Head of caudate nucleus (tissue), 42 donors: Measurements from ENCODE around the gene INCENP.
A peak's percentile ranks its signal among the peaks of the same experiment; 100 is the strongest.

ENCODE experiments used
- DNase-seq, 42 donors: peaks; one replicate each; pipeline versions ENCODE4 v3.0.0 to v3.0.0-alpha.2; 2020 to 2021; ENCODE audit warnings: mixed read lengths in 7 of 42
- intact Hi-C: fragments of 100-400 bp; cut with DNase I; formaldehyde crosslinking; loops from one replicate; pipeline ENCODE4 v1.15.0; 2022

INCENP gene

DNA sequence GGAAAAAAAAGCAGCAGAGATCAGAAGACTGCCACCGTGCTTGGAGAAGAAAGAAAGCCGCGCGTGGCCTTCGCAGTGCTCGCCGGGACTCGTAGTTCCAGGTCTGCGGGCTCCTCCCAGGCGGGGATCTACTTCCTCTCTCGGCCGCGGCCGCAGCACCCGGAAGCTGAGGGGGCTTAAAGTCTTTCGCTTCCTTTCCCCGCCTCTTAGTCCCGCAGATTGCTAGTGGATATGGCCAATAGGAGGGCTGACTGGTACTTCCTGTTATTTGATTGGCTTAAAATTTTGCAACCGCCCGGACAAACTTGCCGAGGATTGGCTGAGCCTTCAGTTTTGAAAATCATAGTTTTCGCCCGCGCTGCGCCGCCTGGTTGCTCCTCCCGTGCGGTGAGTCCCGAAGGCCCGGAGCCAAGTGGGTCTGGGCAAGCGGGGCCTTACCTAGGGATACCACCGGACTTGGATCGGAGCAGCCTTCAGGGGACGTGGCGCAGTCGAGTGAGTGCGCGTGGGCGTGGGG, at the start of gene INCENP:
Gene INCENP, plus strand, starts transcription at position 343 of the 517 bp plus-strand sequence. CDS start 4,151 bp downstream, outside the sequence.
- peak; percentile 92 to 99 (median 98) for DNase-seq
- intact Hi-C loops = no loop called here

DNA sequence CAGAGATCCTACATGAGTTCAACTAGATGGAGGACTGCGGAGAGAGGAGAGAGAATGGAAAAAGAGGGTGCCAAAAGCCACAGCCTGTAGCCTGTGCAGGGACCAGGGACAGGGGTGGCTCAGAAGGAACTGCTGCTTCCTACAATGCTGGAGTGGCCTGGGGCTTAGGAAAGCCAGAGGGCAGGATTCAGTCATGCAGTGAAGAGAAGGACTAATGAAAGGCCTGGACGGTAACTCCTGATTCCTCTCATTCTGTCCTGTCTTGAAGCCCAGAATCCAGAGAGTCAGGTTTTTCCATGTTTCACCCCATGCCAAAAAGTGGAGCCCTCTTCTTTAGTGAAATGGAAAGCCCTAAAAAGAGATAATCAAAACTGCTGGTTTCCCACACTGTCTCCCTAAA, 48.4 kb upstream of the INCENP start:
- peak in 1 of 42 donors; percentile 13 for DNase-seq
- intact Hi-C loops = no loop called here

DNA sequence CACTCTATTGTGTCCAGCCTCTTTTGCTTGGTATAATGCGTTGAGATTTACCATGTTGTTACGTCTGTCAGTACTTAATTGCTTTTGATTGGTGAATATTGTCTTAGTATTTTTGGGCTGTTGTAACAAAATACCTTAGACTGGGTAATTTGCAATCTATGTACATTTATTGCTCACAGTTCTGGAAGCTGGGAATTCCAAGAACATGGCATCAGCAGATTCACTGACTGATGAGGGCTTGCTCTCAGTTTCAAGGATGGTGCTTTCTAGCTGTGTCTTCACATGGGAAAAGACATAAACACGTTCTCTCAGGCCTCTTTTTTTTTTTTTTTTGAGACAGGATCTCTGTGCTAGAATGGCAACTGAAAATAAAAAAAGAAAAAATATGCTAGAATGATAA, 46.7 kb upstream of the INCENP start:
- DNase-seq = no peak

DNA sequence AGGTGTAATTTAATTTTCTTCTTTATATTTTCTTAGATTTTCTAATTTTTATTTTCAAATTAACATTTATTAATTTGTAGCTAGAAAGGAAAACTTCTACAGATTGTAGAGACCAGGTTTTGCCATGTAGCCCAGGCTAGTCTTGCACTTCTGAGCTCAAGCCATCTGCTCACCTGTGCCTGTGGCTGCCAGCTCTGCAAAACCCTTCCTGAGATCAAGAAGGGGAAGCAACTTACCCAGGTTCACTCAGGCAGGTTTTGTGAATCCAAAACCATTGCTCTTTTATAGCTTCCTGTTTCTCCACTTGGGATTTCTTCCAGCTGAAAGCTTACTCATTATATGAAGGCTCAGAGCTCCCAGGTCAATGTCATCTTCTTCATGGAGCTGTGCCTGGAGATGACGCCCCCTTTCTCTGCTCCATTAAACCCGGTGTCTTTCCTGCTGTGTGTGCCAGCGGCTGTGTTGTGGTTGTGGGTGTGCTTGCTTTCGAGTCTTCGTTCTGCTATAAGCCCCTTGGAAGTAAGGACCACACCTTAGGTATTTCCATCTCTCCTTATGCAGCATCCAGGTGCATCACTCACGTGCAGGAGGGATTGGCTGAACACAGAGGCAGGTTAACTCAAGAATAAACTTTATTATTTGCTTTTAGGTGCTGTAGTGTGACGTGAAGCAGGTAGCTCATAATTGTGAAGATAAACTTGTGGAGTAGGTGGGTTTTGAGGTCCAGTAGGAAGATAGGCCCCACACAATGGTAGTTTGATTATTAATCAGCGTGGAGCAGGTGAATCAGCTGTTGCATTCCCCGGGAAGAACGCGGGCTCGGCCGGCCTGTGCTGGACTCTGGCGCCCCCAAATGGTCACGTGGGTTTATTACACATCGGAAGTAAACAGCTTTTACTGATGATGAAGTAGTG, 42.2 kb upstream of the INCENP start:
- intact Hi-C loops = loop anchor here (2.0 to 10.0 kb wide), 2 partner anchors 137 to 185 kb away; no protein-coding TSS in a partner anchor
- peak; percentile 80 to 97 (median 91) for DNase-seq

More for the DNA sequence above, 46.7 kb upstream of the INCENP start:
- intact Hi-C loops = no loop called here

DNA sequence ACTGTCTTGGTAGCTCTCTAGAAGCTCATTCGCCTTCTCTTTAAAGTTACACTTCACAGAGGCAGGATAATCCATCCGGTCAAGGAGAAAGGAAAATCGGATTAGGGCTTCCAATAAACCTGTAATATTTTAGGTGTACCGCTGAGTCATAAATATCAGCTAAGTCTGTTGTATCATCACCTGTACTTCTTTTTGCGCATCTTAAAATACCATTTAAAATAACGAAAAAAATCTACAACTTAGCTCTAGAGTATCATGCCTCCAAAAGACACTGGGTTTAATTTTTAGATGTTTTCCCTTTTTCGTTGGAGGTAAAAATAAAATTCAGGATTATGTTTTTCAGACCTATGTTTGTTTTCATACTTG, 41.5 kb upstream of the INCENP start:
- intact Hi-C loops = loop anchor here (2.0 to 10.0 kb wide), 2 partner anchors 137 to 185 kb away; no protein-coding TSS in a partner anchor
- DNase-seq = no peak

DNA sequence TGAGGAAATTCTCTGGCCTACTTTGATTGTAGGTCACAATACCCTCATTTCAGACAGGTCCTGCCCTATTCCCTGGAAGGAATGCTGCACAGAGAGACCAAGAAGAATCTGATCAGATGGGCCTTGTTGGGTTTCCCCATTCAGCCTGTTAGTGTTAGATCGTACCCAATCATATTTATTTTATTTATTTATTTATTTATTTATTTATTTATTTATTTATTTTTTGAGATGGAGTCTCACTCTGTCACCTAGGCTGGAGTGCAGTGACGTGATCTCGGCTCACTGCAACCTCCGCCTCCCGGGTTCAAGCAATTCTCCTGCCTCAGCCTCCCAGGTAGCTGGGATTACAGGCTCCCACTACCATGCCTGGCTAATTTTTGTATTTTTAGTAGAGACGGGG, 39.0 kb upstream of the INCENP start:
- intact Hi-C loops = loop anchor here (10.0 kb wide), 1 partner anchor 140 kb away; no protein-coding TSS in a partner anchor
- peak in 1 of 42 donors; percentile 25 for DNase-seq

DNA sequence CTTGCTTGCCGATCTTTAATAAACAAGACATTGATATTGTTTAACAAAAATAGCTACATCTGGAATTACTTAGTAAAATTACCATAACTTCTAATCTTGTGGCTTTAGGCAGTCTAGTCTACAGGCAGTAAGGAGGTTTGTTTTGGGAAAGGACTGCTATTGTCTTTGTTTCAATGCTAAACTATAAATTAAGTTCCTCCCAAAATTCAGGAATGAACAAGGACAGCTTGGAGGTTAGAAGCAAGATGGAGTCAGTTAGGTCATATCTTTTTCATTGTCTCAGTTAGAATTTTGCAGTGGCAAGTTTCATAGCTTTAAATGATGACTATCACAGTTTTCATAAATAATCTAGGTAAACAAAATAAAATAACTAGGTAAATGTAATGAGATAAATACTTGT, 36.1 kb upstream of the INCENP start:
- no peak for DNase-seq
- intact Hi-C loops = loop anchor here (10.0 kb wide), 1 partner anchor 143 kb away; no protein-coding TSS in a partner anchor

DNA sequence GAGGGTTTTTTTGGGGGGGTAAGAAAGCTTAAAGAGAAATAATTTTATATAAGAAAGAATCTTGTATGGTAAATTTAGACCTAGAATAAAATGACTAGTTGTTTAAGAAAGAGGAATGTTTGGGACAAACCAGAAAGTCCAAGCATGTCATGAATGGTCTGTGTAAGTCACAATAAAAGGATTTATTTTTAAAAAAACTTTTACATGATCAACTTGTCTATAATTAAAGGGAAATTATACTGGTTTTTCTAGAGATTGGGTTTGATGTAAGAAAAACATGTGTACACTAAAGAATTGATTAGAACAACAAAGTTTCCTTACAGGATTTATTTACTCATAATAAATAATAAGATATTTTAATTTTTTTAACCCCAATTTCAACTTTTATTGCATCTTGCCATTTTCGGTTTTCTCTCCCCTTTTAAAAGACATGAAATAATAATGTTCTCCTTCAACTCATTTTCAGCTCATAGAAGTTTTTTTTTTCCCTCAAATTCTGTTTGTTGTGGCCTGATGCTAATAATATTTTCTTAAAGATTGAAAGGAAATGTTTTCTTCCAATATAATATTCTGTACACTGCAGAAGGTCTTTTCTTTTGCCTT, 35.4 kb upstream of the INCENP start:
- intact Hi-C loops = loop anchor here (10.0 kb wide), 1 partner anchor 144 kb away; no protein-coding TSS in a partner anchor
- no peak for DNase-seq

DNA sequence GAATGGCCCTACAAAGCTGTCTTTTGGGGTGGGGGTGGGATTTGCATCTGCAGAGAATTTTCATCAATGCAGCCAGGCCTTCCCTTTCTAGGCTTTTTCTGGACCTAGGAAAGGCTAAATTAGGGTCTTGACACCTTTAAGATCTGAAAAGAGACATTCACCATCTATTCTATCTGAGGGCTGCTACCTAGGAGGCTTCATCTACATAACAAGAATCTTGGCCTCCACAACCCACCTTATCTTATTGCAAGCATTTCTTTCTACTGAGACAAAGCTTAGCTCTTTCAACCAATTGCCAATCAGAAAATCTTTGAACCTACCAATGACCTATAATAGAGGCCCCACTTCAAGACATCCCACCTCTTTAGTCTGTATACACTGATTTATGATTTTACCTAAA, 20.7 kb upstream of the INCENP start:
- intact Hi-C loops = no loop called here
- DNase-seq = no peak

DNA sequence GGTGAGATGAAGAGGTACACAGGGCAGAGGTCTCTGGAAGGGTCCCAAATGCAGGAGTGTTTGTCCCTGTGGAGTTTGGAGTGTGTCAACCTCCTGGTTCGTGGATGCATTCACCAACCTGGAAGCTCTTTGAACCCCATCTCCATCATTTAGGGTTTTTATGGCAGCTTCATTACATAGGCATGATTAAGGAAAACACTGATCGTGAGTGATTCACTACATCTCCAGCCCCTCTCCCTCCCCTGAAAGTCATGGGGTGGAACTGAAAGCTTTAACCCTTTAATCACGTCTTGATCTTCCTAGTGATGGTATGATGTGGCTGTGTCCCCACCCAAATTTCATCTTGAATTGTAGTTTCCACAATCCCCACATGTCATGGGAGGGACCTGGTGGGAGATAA, 19.8 kb upstream of the INCENP start:
- DNase-seq = no peak
- intact Hi-C loops = no loop called here

DNA sequence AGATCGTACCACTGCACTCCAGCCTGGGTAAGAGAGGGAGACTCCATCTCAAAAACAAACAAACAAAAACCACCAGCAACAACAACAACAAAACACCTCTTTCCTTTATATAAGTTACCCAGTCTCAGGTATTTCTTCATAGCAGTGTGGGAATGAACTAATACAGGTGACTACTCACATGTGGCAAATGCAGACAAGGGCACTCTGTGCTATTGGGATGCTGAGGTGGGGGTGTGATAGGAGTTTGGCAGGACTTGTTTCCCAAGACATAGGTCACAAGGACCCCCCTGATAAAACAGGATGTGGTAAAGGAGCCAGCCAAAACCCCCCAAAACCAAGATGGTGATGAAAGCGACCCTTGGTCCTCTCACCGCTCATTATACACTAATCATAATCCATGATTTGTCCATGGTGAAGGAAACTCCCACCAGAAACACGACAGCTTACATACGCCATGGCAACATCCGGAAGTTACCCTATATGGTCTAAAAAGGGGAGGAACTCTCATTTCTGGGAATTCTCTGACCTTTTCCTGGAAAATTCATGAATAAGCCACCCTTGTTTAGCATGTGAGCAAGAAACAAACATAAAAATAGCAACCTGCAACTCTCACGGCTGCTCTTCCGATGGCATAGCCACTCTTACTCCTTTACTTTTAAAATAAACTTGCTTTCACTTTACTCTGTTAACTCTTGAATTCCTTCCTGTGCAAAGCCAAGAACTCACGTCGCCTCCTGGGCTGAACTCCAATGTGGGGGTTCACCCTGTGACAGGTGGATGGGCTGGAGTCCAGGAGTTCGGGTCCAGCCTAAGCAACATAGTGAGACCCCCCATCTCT, 18.8 kb upstream of the INCENP start:
- intact Hi-C loops = loop anchor here (5.0 kb wide), 2 partner anchors 308 to 358 kb away; no protein-coding TSS in a partner anchor
- no peak for DNase-seq

DNA sequence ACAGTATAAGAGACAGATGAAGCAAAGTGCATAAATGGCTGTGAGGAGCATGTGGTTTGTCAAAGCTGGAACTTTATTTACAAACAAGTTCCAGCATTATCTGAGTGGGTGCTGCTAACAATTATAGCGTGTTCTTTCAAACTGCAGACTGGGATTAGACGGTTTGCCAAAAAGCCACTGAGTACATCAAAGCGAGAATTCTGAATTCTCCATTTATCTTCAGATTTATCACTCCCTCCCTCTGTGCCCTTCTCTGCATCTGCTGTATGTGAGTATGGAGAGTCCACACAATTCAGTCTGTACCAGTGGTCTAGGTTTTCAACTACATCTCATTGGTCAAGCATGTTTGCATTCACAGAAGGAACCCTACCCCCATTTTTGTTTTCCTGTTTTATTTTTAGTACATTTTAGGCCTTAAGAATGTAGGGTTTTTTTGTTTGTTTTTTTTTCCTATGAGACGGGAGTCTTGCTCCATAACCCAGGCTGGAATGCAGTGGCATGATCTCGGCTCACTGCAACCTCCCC, 18.1 kb upstream of the INCENP start:
- peak in 1 of 42 donors; percentile 22 for DNase-seq
- intact Hi-C loops = loop anchor here (5.0 kb wide), 2 partner anchors 308 to 358 kb away; no protein-coding TSS in a partner anchor

DNA sequence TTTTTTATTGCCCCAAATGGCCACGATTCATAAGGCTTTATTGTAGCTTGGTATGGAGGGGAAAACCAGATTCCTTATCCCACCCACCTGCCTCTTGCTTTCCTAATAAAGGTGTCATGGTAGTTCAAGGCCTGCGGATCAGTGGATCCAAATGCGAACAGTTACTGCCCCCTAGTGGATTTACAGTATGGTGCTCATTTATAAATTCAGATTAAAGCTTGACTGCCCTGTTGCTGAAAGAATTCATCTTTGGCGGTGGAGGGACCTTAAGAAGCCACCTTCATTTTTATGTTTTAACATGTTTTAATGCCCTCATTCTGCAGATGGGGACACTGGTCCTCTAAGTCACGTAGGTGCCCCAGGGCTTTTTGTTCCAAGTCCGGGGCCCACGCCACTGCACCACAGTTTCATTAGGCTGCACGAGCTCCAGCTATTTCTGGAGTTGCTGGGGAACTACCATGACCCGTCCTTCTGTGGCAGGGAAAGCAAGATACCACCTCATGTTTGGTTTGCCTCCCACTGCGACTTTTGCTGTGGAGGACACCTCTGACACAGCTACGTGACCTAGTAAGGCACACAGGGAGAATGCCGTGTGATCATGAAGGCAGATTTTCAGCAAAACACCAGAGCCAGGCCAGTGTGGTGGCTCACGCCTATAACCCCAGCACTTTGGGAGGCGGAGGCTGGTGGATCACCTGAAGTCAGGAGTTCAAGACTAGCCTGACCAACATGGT, 15.6 kb upstream of the INCENP start:
- DNase-seq = peak in 25 of 42 donors; percentile 19 to 79 (median 52)
- intact Hi-C loops = loop anchor here (5.0 kb wide), 2 partner anchors 311 to 361 kb away; no protein-coding TSS in a partner anchor

DNA sequence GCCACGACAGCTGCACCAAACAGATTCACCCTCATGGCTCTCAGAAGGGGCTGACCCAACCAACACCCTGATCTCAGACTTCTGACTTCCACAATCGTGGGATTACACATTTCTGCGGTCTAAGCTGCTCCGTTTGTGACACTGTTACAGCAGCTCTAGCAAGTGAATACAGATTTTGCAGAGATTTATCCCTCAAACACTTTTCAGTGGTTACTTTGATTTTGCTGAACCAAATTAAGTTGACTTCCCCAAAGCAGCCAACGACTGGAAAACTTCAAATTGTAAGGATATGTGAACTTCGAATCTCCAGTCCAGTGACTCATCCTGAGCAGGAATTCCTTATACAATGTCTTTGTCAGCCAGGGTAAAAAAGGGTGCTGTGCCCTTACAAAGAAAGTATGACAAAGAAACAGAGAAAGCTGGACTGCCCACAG, 14.8 kb upstream of the INCENP start:
- intact Hi-C loops = loop anchor here (5.0 kb wide), 2 partner anchors 312 to 362 kb away; no protein-coding TSS in a partner anchor
- DNase-seq = peak in 1 of 42 donors; percentile 8

DNA sequence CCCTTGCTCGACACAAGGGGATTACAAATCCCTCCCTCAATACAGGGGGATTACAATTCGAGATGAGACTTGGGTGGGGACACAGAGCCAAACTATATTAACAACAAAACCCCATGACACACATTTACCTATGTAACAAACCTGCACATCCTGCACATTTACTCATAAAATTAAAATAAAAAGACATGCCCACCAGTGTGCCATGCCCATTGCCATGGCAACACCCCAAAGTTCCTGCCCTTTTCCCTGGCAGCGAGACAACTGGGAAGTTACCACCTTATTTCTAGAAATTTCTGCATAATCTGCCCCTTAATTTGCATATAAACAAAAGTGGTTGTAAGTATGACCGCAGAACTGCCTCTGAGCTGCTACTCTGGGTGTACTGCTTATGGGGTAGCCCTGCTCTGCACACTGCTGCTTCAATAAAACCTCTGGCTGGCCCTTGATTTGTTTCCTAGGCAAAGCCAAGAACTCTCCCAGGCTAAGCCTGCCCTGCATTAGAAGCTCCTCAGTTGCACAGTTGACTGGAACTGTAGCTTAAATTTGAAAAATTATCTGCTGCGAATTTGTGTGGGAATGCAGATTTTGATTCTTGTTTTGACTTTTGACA, 8.6 kb upstream of the INCENP start:
- peak in 2 of 42 donors; percentile 7 to 35 for DNase-seq
- intact Hi-C loops = no loop called here

DNA sequence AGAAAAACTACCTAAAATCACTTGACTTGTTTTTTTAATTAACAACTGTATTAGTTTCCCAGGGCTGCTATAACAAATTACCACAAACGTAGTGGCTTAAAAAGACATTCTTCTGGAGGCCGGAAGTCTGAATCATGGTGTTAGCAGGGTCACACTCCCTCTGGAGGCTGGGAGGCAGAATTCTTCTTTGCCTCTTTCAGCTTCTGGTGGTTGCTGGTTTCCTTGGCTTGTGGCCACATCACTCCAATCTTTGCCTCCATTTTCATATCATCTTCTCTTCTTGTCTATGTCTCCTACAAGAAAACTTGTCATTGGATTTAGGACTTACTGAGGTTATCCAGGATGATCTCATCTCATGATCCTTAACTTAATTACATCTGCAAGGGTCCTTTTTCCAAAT, 7.4 kb upstream of the INCENP start:
- DNase-seq = no peak
- intact Hi-C loops = no loop called here

DNA sequence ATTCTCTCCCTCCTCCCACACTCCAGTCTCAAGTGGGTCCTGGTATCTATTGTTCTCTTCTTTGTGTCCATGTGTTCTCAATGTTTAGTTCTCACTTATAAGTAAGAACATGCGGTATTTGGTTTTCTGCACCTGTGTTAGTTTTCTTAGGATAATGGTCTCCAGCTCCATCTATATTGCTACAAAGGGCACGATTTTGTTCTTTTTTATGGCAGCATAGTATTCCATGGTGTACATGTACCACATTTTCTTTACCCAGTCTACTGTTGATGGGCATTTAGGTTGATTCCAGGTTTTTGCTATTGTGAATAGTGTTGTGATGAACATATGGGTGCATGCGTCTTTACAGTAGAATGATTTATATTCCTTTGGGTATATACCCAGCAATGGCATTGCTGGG, 4.2 kb upstream of the INCENP start:
- intact Hi-C loops = no loop called here
- DNase-seq = no peak
